ENCODE data around the gene MYO1E.

MYO1E gene

DNA sequence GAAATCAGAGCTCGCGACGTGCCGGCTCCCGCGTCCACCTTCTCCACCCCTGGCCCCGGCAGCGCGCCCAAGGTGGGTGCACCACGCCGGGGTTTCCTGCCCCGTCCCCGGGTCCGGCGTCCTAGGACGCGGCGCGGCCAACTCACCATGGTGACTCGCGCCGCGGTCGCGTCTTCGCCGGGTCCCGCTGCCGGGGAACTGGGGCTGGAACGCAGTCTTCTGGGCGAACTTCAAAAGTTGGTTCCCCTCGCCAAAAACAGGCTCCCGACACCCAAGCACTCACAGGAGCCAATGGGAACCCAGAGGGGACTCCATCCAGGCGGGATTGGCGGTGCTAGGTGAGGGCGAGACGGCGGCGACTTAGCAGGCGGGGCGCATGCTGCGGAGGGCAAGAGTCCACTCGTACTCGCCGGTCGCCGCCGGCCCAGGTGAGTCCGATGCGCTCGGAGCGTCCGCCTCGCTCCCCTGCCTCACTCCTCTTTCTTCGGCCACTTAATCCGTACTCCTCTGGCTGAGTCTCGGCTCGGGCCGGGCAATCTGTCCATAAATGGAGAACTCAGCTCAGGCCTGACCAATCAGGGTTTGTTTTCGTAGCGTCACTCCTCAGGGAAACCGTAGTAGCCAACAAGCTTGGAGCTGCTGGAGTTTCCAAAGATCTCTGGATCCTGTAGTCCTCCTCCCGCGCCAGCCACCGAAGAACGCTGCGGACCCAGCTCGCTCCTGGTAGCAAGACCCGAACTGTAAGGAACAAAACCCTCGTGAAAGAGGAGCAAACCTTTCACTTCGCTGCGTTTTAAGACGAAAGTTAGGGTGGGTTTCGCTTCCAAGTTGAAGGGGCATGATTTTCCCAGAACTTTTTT, at the start of gene MYO1E:
Gene MYO1E, minus strand, starts transcription at position 520 of the 860 bp plus-strand sequence. Its CDS starts 371 bp downstream, at position 149.
- Histone ChIP-seq H3K4me3 (ENCODE audit: low read depth, low read length) (peak within 1 kb of the TSS; percentile 85), H3K27ac (peak within 1 kb of the TSS; percentile 90)

DNA sequence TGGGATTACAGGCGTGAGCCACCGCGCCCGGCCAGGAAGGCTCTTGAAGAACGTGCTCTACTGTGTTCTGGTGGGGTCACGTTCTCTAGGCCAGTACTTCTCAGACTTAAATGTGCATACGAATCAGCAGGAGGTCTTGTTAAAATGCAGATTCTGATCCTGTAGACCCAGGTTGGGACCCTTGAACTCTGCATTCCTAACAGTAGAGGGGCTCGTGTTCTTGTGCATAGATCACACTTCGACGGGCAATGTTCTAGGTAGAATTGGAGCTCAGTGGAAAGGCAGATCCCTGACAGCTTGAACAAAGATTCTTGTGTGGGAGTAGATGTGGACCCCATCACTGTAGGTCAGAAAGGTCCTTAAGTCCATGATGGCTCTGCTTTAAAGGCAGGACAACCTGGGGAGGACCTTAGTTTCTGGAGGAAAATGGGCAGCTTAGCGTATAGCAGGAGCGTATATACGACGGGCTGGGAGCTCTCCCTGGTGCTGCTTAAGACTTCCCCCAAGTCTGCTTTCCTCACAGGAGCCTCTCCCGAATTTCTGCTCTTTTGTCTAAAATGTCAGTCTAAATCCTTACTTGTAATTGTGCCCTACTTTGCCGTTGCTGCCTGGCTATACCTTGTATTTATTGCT, 48.4 kb upstream of the MYO1E start:
- H3K27me3 ChIP-seq (replicated peaks), result no peaks in the 10 kb centered on the region
- in situ Hi-C loops (cut with HindIII; ENCODE audit: low pct_ligation_motif_present, low sequenced_read_pairs), result no loop called here
- TF ChIP-seq, protein P1, sequence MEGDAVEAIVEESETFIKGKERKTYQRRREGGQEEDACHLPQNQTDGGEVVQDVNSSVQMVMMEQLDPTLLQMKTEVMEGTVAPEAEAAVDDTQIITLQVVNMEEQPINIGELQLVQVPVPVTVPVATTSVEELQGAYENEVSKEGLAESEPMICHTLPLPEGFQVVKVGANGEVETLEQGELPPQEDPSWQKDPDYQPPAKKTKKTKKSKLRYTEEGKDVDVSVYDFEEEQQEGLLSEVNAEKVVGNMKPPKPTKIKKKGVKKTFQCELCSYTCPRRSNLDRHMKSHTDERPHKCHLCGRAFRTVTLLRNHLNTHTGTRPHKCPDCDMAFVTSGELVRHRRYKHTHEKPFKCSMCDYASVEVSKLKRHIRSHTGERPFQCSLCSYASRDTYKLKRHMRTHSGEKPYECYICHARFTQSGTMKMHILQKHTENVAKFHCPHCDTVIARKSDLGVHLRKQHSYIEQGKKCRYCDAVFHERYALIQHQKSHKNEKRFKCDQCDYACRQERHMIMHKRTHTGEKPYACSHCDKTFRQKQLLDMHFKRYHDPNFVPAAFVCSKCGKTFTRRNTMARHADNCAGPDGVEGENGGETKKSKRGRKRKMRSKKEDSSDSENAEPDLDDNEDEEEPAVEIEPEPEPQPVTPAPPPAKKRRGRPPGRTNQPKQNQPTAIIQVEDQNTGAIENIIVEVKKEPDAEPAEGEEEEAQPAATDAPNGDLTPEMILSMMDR (IDR thresholded peaks at IDR 0.05; ENCODE audit: low read depth, low read length, missing control alignments), result no peak

More for the DNA sequence above, at the start of gene MYO1E:
- TF ChIP-seq, protein P1 (IDR thresholded peaks at IDR 0.05; ENCODE audit: low read depth, low read length, missing control alignments), result no peak
- DNase-seq, result peak; percentile 97
- in situ Hi-C loops (cut with HindIII; ENCODE audit: low pct_ligation_motif_present, low sequenced_read_pairs), result no loop called here
- no peaks in the 10 kb centered on the region for H3K27me3 ChIP-seq (replicated peaks)
- H3K36me3 ChIP-seq (replicated peaks), result no peaks in the 10 kb centered on the region

DNA sequence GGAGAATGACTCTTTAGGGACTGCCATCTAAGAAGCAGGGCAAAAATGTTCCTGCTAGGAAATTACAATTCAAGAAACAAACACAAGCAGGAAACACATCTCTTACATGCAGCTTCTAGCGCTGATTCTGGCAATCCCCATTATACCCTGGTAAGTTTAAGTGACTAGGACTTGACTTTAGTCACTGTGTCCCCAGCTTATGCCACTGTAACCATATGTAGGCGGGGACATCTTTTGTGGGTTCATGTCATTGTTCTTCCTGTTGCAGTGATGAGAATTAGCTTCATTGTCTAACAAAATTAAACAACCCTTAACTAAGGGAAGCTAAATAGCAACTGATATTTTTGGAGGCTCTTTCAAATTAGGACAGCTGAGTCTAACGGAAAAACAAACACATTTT, 47.4 kb upstream of the MYO1E start:
- H3K27ac ChIP-seq, result no peak overlapping the region
- DNase-seq, result no peak
- H3K4me3 ChIP-seq (ENCODE audit: low read depth, low read length), result no peak overlapping the region
- in situ Hi-C loops (cut with HindIII; ENCODE audit: low pct_ligation_motif_present, low sequenced_read_pairs), result no loop called here
- no peaks in the 10 kb centered on the region for H3K36me3 ChIP-seq (replicated peaks)
- H3K27me3 ChIP-seq (replicated peaks), result no peaks in the 10 kb centered on the region
- TF ChIP-seq, protein P1 (IDR thresholded peaks at IDR 0.05; ENCODE audit: low read depth, low read length, missing control alignments), result no peak

More for the DNA sequence above, 48.4 kb upstream of the MYO1E start:
- DNase-seq, result peak; percentile 35
- no peak overlapping the region for H3K4me3 ChIP-seq (ENCODE audit: low read depth, low read length)
- no peak overlapping the region for H3K27ac ChIP-seq
- no peaks in the 10 kb centered on the region for H3K36me3 ChIP-seq (replicated peaks)

DNA sequence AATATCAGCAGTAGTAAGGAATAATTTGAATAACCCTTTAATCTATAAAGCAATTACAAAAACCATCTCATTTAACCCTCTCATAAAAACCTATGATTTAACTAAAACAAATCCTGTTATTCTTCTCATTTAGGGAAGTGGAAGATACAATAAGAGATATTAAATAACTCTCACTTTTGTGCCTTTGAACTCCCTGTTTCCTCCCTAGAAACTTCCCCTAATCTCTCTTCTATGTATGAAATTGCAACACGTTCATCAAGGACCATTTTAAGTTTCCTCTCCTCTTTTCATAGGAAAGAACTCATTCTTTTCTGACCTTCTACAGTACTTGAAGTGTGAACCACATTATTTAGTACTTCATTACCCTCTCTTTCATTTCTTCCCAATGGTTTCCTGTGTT, 46.5 kb upstream of the MYO1E start:
- H3K27me3 ChIP-seq (replicated peaks), result no peaks in the 10 kb centered on the region
- in situ Hi-C loops (cut with HindIII; ENCODE audit: low pct_ligation_motif_present, low sequenced_read_pairs), result no loop called here
- no peak overlapping the region for H3K27ac ChIP-seq
- TF ChIP-seq, protein P1 (IDR thresholded peaks at IDR 0.05; ENCODE audit: low read depth, low read length, missing control alignments), result no peak
- no peak overlapping the region for H3K4me3 ChIP-seq (ENCODE audit: low read depth, low read length)
- no peaks in the 10 kb centered on the region for H3K36me3 ChIP-seq (replicated peaks)
- DNase-seq, result no peak

DNA sequence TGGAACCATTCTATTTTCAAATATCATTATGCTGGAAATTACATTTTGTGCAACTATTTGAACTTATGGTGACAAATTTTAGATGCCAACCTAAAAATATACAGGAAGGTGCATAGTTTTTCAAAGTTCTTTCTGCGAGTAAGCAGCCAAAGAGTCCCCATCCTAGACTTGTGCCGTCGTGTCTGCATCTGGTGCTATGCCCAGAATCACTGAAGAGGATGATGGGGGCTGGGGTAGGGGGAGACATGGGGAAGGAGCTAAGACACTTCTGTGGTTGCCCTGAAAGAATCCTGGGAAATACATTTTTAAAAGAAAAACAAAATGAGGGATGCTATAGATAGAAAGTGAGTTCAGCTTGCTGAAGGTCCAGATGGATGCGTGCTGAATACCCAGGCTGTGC, 44.1 kb upstream of the MYO1E start:
- in situ Hi-C loops (cut with HindIII; ENCODE audit: low pct_ligation_motif_present, low sequenced_read_pairs), result no loop called here
- H3K4me3 ChIP-seq (ENCODE audit: low read depth, low read length), result no peak overlapping the region
- H3K36me3 ChIP-seq (replicated peaks), result no peaks in the 10 kb centered on the region
- DNase-seq, result no peak
- H3K27ac ChIP-seq, result no peak overlapping the region
- H3K27me3 ChIP-seq (replicated peaks), result no peaks in the 10 kb centered on the region
- TF ChIP-seq, protein P1 (IDR thresholded peaks at IDR 0.05; ENCODE audit: low read depth, low read length, missing control alignments), result no peak
